ENCODE results near the gene MRPL24.
A peak's percentile ranks its signal among the peaks of the same experiment; 100 is the strongest.
"Not testable (repeated sequence)": the region's sequence is repeated elsewhere in the genome, so short reads cannot be mapped to it uniquely, and the experiment has no call there.

Gene MRPL24

GRCh38 chr1:156760092-156760795, 19.4 kb upstream of the MRPL24 start:
- DNase-seq (ENCODE audit: low read depth in 1 of 2, low spot score in 1 of 2) = no peak

- not testable (repeated sequence) for DNase-seq (ENCODE audit: low read depth in 1 of 2, low spot score in 1 of 2)
Observed at GRCh38 chr1:156757572-156758253, 16.8 kb upstream of the MRPL24 start.

- no peak for DNase-seq (ENCODE audit: low read depth in 1 of 2, low spot score in 1 of 2)
Observed at GRCh38 chr1:156756355-156756754, 15.5 kb upstream of the MRPL24 start.

- DNase-seq (ENCODE audit: low read depth in 1 of 2, low spot score in 1 of 2) = no peak
Observed at GRCh38 chr1:156755527-156755950, 14.7 kb upstream of the MRPL24 start.

GRCh38 chr1:156754219-156754618, 13.3 kb upstream of the MRPL24 start:
- DNase-seq (ENCODE audit: low read depth in 1 of 2, low spot score in 1 of 2) = no peak

GRCh38 chr1:156752843-156753482, 12.1 kb upstream of the MRPL24 start:
- no peak for DNase-seq (ENCODE audit: low read depth in 1 of 2, low spot score in 1 of 2)

GRCh38 chr1:156751757-156752481, 11.0 kb upstream of the MRPL24 start:
- DNase-seq (ENCODE audit: low read depth in 1 of 2, low spot score in 1 of 2) = peak; percentile 95 to 97

GRCh38 chr1:156751451-156751756, 10.5 kb upstream of the MRPL24 start, which contains the start of gene HDGF:
TSS of gene HDGF (minus strand) at chr1:156751675. CDS start at chr1:156751429, 246 bp downstream.
- DNase-seq (ENCODE audit: low read depth in 1 of 2, low spot score in 1 of 2) = no peak

- no peak for DNase-seq (ENCODE audit: low read depth in 1 of 2, low spot score in 1 of 2)
Observed at GRCh38 chr1:156750711-156751450, 10.0 kb upstream of the MRPL24 start.

GRCh38 chr1:156750191-156750672, 9.3 kb upstream of the MRPL24 start:
- DNase-seq (ENCODE audit: low read depth in 1 of 2, low spot score in 1 of 2) = no peak

GRCh38 chr1:156749419-156750118, 8.7 kb upstream of the MRPL24 start:
- no peak for DNase-seq (ENCODE audit: low read depth in 1 of 2, low spot score in 1 of 2)

- no peak for DNase-seq (ENCODE audit: low read depth in 1 of 2, low spot score in 1 of 2)
Observed at GRCh38 chr1:156748670-156749418, 8.0 kb upstream of the MRPL24 start.

GRCh38 chr1:156747742-156748669, 7.1 kb upstream of the MRPL24 start:
- DNase-seq (ENCODE audit: low read depth in 1 of 2, low spot score in 1 of 2) = no peak

GRCh38 chr1:156746728-156747631, 6.1 kb upstream of the MRPL24 start:
- DNase-seq (ENCODE audit: low read depth in 1 of 2, low spot score in 1 of 2) = no peak

GRCh38 chr1:156746406-156746727, 5.5 kb upstream of the MRPL24 start:
- no peak for DNase-seq (ENCODE audit: low read depth in 1 of 2, low spot score in 1 of 2)

- no peak for DNase-seq (ENCODE audit: low read depth in 1 of 2, low spot score in 1 of 2)
Observed at GRCh38 chr1:156745881-156746280, 5.0 kb upstream of the MRPL24 start.

- DNase-seq (ENCODE audit: low read depth in 1 of 2, low spot score in 1 of 2) = no peak
Observed at GRCh38 chr1:156744786-156745419, 4.0 kb upstream of the MRPL24 start.
